ENCODE results near the gene S100A3.

- no peak for TF ChIP-seq CTCF (IDR thresholded peaks at IDR 0.05 in 4 of 5, conservative IDR thresholded peaks at IDR 0.05 in 1 of 5)
- TF ChIP-seq POLR2A (IDR thresholded peaks at IDR 0.05), result no peak
These were observed 14.7 kb downstream of the S100A3 start for GRCh38 chr1:153534226-153534924.
